Left ventricle myocardium inferior (tissue), 1 donor: Measurements from ENCODE around the gene ZNF581. TPM values are rescaled to one million over a fixed set of nuclear protein-coding genes. Genes with fewer than 3 reads are reported as not detected.

Experiments used
- DNase-seq: peaks from one replicate; pipeline ENCODE4 v3.0.0-alpha.2; 2020
- H3K27ac ChIP-seq: fragments of 200-600 bp; replicated peaks from 2 replicates; pipeline ENCODE4 v1.8.0; 2021
- H3K27me3 ChIP-seq: fragments of 200-600 bp; 2 replicates; pipeline ENCODE4 v1.8.0; 2021; ENCODE audit warnings: low read depth
- H3K36me3 ChIP-seq: fragments of 200-600 bp; 2 replicates; pipeline ENCODE4 v1.8.0; 2021
- H3K4me1 ChIP-seq: fragments of 200-600 bp; 2 replicates; pipeline ENCODE4 v1.8.0; 2021
- H3K4me3 ChIP-seq: fragments of 200-600 bp; 2 replicates; pipeline ENCODE4 v1.8.0; 2021; ENCODE audit warnings: mild to moderate bottlenecking, moderate library complexity
- H3K9me3 ChIP-seq: fragments of 200-600 bp; replicated peaks from 2 replicates; pipeline ENCODE4 v1.8.0; 2021
- CTCF ChIP-seq: fragments of 200-600 bp; IDR thresholded peaks from 2 replicates; pipeline ENCODE4 v1.8.0; 2021; ENCODE audit warnings: antibody characterized with exemption, mild to moderate bottlenecking, borderline replicate concordance
- intact Hi-C: fragments of 100-400 bp; cut with micrococcal nuclease; formaldehyde crosslinking; loops from one replicate; pipeline ENCODE4 v1.11.0; 2022
- total RNA-seq: library from RNA; stranded (reverse); fragmentation: NEBNext Ultra II Directional; extraction: Animal tissue kit (Norgen Biotek cat#: 25700); gene quantifications from one replicate; pipeline ENCODE4 v1.2.1, GENCODE V29; 2021
- donor health status: DM: no; HTN: yes; CAD: no; lungs with severe emphysema.

The ZNF581 gene
- total RNA-seq, 1 donor from 2014 or later: 7.1 TPM

- intact Hi-C loops: no loop called here
- Histone ChIP-seq H3K4me3 (peak overlapping the region; percentile 96), H3K36me3 (no peaks in the 10 kb centered on the region), H3K27ac (peak overlapping the region; percentile 98), H3K4me1 (peaks cover 70% of the 10 kb centered on the region), H3K9me3 (no peaks in the 10 kb centered on the region), H3K27me3 (no peaks in the 10 kb centered on the region)
- no peak for DNase-seq
- no peak for TF ChIP-seq CTCF
These were observed 7.5 kb upstream of the ZNF581 start for GRCh38 chr19:55635856-55636440.

DNA sequence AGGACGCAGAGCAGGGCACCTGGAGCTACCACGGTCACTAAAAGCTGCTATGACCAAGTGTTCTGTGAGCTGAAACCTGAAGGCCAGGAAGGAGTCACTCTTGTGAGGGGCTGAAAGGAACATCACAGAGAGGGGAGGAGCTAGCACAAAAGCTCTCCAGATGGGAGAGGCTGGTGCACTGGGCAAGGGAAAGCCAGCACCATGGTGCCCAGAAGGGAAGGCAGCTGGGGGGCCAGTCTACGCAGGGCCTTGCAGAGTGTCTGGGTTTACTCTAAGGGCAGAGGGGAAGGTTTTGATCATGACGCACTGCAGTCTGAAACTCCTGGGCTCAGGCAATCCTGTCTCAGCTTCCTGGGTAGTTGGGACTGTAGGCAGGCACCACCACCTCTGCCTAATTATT, 6.7 kb upstream of the ZNF581 start:
- no peak overlapping the region for H3K27ac ChIP-seq
- H3K4me1 ChIP-seq: peaks cover 78% of the 10 kb centered on the region
- H3K27me3 ChIP-seq: no peaks in the 10 kb centered on the region
- H3K9me3 ChIP-seq: no peaks in the 10 kb centered on the region
- H3K36me3 ChIP-seq: no peaks in the 10 kb centered on the region
- no peak for TF ChIP-seq CTCF
- peak overlapping the region; percentile 96 for H3K4me3 ChIP-seq
- intact Hi-C loops: no loop called here
- DNase-seq: no peak

GRCh38 chr19:55637534-55637933, 5.9 kb upstream of the ZNF581 start:
- no peak for DNase-seq
- H3K27me3 ChIP-seq: no peaks in the 10 kb centered on the region

GRCh38 chr19:55638864-55639359, 4.5 kb upstream of the ZNF581 start:
- H3K27ac ChIP-seq: no peak overlapping the region
- TF ChIP-seq CTCF: peak; percentile 50
- no peak overlapping the region for H3K4me3 ChIP-seq
- peaks cover 96% of the 10 kb centered on the region for H3K4me1 ChIP-seq
- H3K27me3 ChIP-seq: no peaks in the 10 kb centered on the region
- intact Hi-C loops: no loop called here
- no peak for DNase-seq
- H3K9me3 ChIP-seq: no peaks in the 10 kb centered on the region
- no peaks in the 10 kb centered on the region for H3K36me3 ChIP-seq

More at GRCh38 chr19:55637534-55637933, 5.9 kb upstream of the ZNF581 start:
- Histone ChIP-seq H3K27ac (no peak overlapping the region), H3K4me1 (peaks cover 85% of the 10 kb centered on the region), H3K9me3 (no peaks in the 10 kb centered on the region), H3K36me3 (no peaks in the 10 kb centered on the region), H3K4me3 (no peak overlapping the region)
- intact Hi-C loops: no loop called here
- TF ChIP-seq CTCF: no peak

- Histone ChIP-seq H3K27me3 (no peaks in the 10 kb centered on the region), H3K9me3 (no peaks in the 10 kb centered on the region), H3K4me3 (peak overlapping the region; percentile 93), H3K4me1 (peaks cover 97% of the 10 kb centered on the region), H3K27ac (peak overlapping the region; percentile 95), H3K36me3 (peaks cover 6% of the 10 kb centered on the region)
- intact Hi-C loops: no loop called here
- peak; percentile 65 for DNase-seq
- peak; percentile 50 for TF ChIP-seq CTCF
These were observed 3.3 kb upstream of the ZNF581 start for GRCh38 chr19:55640043-55640576.
